Panc1 (cell line): ENCODE results near the gene PCED1A. TPM values are rescaled to one million over a fixed set of nuclear protein-coding genes. Genes with fewer than 3 reads are reported as not detected.

Experiments
- ATAC-seq: fragments of 200-7000 bp; cut with Tn5 transposase; 2 replicates; pipeline ENCODE4 v1.9.1; 2020; ENCODE audit warnings: mild to moderate bottlenecking, moderate library complexity
- BruUV-seq: library from RNA; stranded (reverse); fragments of 400-500 nt; replicated peaks from 2 replicates; lab custom pipeline; 2021; lab: Mats Ljungman, UMichigan
- CTCF ChIA-PET: fragments of 300-600 bp; sonication (Branson Sonifier 250); formaldehyde crosslinking; loops from one replicate; lab custom pipeline; 2022; ENCODE audit warnings: antibody characterized with exemption; lab: Charles Lee
- POLR2A ChIA-PET: fragments of 300-600 bp; sonication (Branson Sonifier 250); formaldehyde crosslinking; loops from one replicate; lab custom pipeline; 2022; ENCODE audit warnings: antibody characterized with exemption; lab: Charles Lee
- DNase-seq: peaks from one replicate; pipeline ENCODE4 v3.0.0-alpha.2; 2010; ENCODE audit warnings: low read depth, low spot score
- H3K27ac ChIP-seq: 2 replicates; pipeline ENCODE4 v1.5.1; 2011; ENCODE audit warnings: mild to moderate bottlenecking, low read length, inconsistent platforms
- H3K27me3 ChIP-seq: fragments of 200-500 bp; sonication (Bioruptor generic); 2 replicates; pipeline ENCODE4 v1.6.0; 2014; ENCODE audit warnings: low read length, inconsistent platforms; ENCODE audit not compliant: control insufficient read depth, insufficient read depth
- H3K36me3 ChIP-seq: fragments of 200-500 bp; sonication (Bioruptor generic); 2 replicates; pipeline ENCODE4 v1.5.1; 2014; ENCODE audit warnings: inconsistent platforms, mild to moderate bottlenecking, low read length, moderate library complexity; ENCODE audit not compliant: control insufficient read depth, insufficient read depth
- H3K4me1 ChIP-seq: 2 replicates; pipeline ENCODE4 v1.5.1; 2011; ENCODE audit warnings: inconsistent platforms, mild to moderate bottlenecking, low read length, moderate library complexity; ENCODE audit not compliant: control insufficient read depth, insufficient read depth
- H3K4me3 ChIP-seq, 2 experiments: 2 replicates each; pipeline ENCODE4 v1.5.1; 2011 to 2012; ENCODE audit warnings: low read depth in 2 of 2, low read length in 2 of 2, mild to moderate bottlenecking in 2 of 2, inconsistent platforms in 1 of 2, moderate library complexity in 1 of 2
- H3K9me3 ChIP-seq: fragments of 200-500 bp; sonication (Bioruptor generic); 2 replicates; pipeline ENCODE4 v1.5.1; 2014; ENCODE audit warnings: low read depth, mild to moderate bottlenecking, inconsistent platforms, low read length, moderate library complexity; ENCODE audit not compliant: control insufficient read depth, insufficient read depth
- CTCF ChIP-seq: fragments of 450-650 bp; IDR thresholded peaks from 2 replicates; pipeline ENCODE4 v1.5.1; 2017; ENCODE audit warnings: mild to moderate bottlenecking
- POLR2AphosphoS5 ChIP-seq: IDR thresholded peaks from 2 replicates; pipeline ENCODE4 v1.6.1; 2012; ENCODE audit warnings: mild to moderate bottlenecking, low read depth, low read length, moderate library complexity
- REST ChIP-seq, 2 experiments: IDR thresholded peaks; 2 replicates each; pipeline ENCODE4 v1.6.1; 2011 to 2012; ENCODE audit warnings: low read depth in 2 of 2, control low read depth in 1 of 2, low read length in 1 of 2, mild to moderate bottlenecking in 1 of 2, moderate library complexity in 1 of 2; ENCODE audit not compliant: insufficient read depth in 1 of 2
- SIN3A ChIP-seq: IDR thresholded peaks from 2 replicates; pipeline ENCODE4 v1.6.1; 2012; ENCODE audit warnings: low read depth, mild to moderate bottlenecking, low read length, moderate library complexity, borderline replicate concordance; ENCODE audit not compliant: insufficient read depth
- TCF7L2 ChIP-seq: IDR thresholded peaks from 2 replicates; pipeline ENCODE4 v1.6.1; 2011; ENCODE audit warnings: mild to moderate bottlenecking, low read depth, low read length, inconsistent platforms
- in situ Hi-C: cut with HindIII; loops from 2 replicates; pipeline ENCODE4 v1.10.0; 2016; ENCODE audit warnings: low sequenced_read_pairs, low pct_unique_long_range_greater_than_20kb
- intact Hi-C: fragments of 100-400 bp; cut with micrococcal nuclease; formaldehyde crosslinking; loops from one replicate; pipeline ENCODE4 v1.10.0; 2022; ENCODE audit not compliant: unreplicated experiment
- total RNA-seq: library from RNA; stranded (reverse); gene quantifications from one replicate; pipeline ENCODE4 v1.2.1, GENCODE V29; 2021; ENCODE audit not compliant: unreplicated experiment

Gene PCED1A
- total RNA-seq, 1 experiment from 2014 or later, result 42.1 TPM

- no TSS peak for BruUV-seq
- Histone ChIP-seq H3K4me1 (no peaks in the 10 kb centered on the region), H3K27ac (no peak overlapping the region), H3K9me3 (no peaks in the 10 kb centered on the region), H3K27me3 (peaks cover 11% of the 10 kb centered on the region; the same call in 1 of the 2 replicates), H3K36me3 (no peaks in the 10 kb centered on the region), H3K4me3 (no peak overlapping the region)
- CTCF ChIA-PET, result no interaction called here
- no peak for TF ChIP-seq CTCF
- no peak for TF ChIP-seq REST (IDR thresholded peaks at IDR 0.05; ENCODE audit: insufficient read depth in 1 of 2, low read depth in 2 of 2, low read length in 1 of 2)
- in situ Hi-C loops, result no loop called here
- POLR2A ChIA-PET, result no interaction called here
- intact Hi-C loops, result no loop called here
- DNase-seq (no peak), ATAC-seq (no peak)
Measured at GRCh38 chr20:2825761-2826160, 14.7 kb downstream of the PCED1A start.

- no TSS peak for BruUV-seq
- Histone ChIP-seq H3K27me3 (peaks cover 7% of the 10 kb centered on the region; the same call in 1 of the 2 replicates), H3K9me3 (no peaks in the 10 kb centered on the region), H3K36me3 (no peaks in the 10 kb centered on the region), H3K4me1 (no peaks in the 10 kb centered on the region), H3K27ac (no peak overlapping the region), H3K4me3 (no peak overlapping the region)
- ChIA-PET CTCF (no interaction called here), POLR2A (interaction anchor here (0.7 kb wide), 1 partner anchor 180 kb away, joined by 3 read pairs; no protein-coding TSS in a partner anchor)
- in situ Hi-C loops (no loop called here), intact Hi-C loops (no loop called here)
- TF ChIP-seq CTCF, result no peak
- no peak for TF ChIP-seq REST (IDR thresholded peaks at IDR 0.05; ENCODE audit: insufficient read depth in 1 of 2, low read depth in 2 of 2, low read length in 1 of 2)
- TF ChIP-seq TCF7L2, result no peak
- no peak for TF ChIP-seq POLR2AphosphoS5
- TF ChIP-seq SIN3A, result no peak
- DNase-seq (no peak), ATAC-seq (no peak; the same call in 1 of the 2 replicates)
Measured at GRCh38 chr20:2822073-2822472, 18.4 kb downstream of the PCED1A start.
